Hair follicular keratinocyte (primary cell): ENCODE results near the gene LAMA4. TPM values are rescaled to one million over a fixed set of nuclear protein-coding genes. Genes with fewer than 3 reads are reported as not detected.

Experiments used
- total RNA-seq: library from RNA; depleted of rRNA; stranded (reverse); fragments of >200 nt; gene quantifications from 2 replicates; pipeline ENCODE4 v1.2.3, GENCODE V29; 2015

LAMA4 gene, protein sequence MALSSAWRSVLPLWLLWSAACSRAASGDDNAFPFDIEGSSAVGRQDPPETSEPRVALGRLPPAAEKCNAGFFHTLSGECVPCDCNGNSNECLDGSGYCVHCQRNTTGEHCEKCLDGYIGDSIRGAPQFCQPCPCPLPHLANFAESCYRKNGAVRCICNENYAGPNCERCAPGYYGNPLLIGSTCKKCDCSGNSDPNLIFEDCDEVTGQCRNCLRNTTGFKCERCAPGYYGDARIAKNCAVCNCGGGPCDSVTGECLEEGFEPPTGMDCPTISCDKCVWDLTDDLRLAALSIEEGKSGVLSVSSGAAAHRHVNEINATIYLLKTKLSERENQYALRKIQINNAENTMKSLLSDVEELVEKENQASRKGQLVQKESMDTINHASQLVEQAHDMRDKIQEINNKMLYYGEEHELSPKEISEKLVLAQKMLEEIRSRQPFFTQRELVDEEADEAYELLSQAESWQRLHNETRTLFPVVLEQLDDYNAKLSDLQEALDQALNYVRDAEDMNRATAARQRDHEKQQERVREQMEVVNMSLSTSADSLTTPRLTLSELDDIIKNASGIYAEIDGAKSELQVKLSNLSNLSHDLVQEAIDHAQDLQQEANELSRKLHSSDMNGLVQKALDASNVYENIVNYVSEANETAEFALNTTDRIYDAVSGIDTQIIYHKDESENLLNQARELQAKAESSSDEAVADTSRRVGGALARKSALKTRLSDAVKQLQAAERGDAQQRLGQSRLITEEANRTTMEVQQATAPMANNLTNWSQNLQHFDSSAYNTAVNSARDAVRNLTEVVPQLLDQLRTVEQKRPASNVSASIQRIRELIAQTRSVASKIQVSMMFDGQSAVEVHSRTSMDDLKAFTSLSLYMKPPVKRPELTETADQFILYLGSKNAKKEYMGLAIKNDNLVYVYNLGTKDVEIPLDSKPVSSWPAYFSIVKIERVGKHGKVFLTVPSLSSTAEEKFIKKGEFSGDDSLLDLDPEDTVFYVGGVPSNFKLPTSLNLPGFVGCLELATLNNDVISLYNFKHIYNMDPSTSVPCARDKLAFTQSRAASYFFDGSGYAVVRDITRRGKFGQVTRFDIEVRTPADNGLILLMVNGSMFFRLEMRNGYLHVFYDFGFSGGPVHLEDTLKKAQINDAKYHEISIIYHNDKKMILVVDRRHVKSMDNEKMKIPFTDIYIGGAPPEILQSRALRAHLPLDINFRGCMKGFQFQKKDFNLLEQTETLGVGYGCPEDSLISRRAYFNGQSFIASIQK (N-terminal part only)
- 1.8 TPM in 1 of 2 replicates, not detected in the other for total RNA-seq

DNA sequence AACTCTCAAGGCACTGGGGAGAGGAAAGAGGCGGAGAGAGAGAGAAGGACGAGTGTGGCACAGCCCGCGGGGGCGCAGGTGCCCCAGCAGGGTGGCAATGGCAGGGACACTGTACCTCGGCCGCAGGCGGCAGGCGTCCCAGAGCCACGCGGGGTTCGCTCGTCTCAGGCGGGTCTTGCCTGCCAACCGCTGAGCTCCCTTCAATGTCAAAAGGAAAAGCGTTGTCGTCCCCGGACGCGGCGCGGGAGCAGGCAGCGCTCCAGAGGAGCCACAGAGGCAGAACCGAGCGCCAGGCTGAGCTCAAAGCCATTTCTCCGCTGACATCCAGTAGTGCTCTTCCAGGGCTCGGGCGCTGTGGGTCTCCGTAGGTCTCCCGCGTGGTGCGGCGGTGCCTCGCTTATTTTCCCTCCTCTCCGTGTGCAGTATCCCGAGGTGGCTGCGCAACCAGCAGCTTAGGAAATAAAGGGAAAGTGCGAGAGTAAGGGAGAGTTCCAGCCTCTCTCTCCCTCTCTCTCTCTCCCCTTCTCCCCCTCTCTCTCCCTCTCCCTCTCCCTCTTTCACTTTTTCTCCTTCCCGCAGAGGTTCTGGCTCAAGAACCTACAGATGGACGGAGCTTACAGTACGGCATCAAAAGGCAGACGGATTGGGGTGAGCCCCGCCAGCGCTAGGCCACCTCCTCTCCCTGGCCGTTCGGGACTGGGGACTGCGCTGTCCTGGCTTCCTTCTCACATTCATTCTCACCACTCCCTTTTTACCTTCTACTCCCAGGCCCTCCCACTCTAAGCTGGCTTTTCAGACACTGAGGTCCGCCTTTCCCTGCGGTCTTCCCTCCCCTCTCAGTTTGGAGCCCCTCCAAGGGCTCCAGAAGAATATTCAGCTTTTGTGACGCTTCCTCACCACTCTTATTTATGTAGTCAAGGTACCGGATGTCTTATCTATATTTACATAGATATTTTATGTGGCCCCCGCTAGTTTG lies at the start of gene LAMA4:
LAMA4 (minus strand) TSS at position 727 of the 976 bp plus-strand sequence; CDS start at position 310, 417 bp downstream.

DNA sequence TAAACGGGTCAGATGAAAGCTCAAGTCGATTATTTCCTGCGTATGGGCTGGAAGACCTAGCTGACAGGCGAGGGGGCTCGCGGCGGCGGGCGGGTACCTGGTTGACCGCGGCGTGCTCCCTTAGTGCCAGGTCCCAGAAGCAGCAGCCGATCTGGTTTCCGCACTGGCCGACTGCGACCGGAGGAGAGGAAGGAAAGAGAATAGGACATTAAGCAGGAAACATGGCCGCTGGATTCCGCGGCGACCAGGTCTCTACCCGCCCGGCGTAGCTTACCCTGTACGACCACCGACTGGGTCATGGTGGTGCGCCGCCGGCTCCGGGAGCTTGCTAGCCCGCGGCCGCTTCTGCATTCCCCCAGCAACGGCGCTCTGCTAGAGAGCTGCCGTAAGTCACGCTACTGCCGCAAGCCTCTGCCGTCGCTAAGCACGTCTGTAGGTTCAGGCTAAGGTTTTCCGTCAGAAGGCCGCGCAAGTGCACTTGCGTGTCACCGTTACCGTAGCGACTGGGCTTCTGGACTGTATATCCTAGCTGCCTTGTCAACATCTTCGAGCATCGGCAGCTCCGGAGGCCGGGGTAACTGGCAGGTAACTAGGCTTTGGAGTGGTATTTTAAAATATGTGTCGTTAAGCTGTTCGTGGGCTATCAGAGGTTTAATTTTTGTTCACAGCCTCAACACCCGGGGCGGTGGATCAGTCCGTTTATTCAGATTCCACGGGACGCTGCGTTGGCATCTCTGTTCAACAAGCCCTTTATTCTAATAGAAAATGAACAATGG lies 167.0 kb downstream of the LAMA4 start, which contains the start of the genes FAM229B and TUBE1:
FAM229B (plus strand) TSS at position 456 of the 776 bp plus-strand sequence. CDS start 11,693 bp downstream, outside the sequence.
TUBE1 (minus strand) TSS at position 347 of the 776 bp plus-strand sequence; CDS start at position 299, 48 bp downstream.

Other genes starting within 250 kb of the LAMA4 start
- gene CCN6, start 200.5 kb downstream of the LAMA4 start, total RNA-seq: 0.31 and 2.7 TPM in 2 replicates
- 15.8 and 19.9 TPM in 2 replicates for gene TUBE1, start 167.1 kb downstream of the LAMA4 start, total RNA-seq
- 3.7 and 6.6 TPM in 2 replicates for gene FAM229B, start 167.0 kb downstream of the LAMA4 start, total RNA-seq
- not detected in 2 replicates for gene RFPL4B, start 92.8 kb upstream of the LAMA4 start, total RNA-seq